OCI-M2 (cell line): Measurements from ENCODE around the gene LCE1D.

ENCODE experiments used
- DNase-seq: peaks from one replicate; lab custom pipeline; 2025; ENCODE audit not compliant: unreplicated experiment; lab: John Stamatoyannopoulos, UW

Gene LCE1D

DNA sequence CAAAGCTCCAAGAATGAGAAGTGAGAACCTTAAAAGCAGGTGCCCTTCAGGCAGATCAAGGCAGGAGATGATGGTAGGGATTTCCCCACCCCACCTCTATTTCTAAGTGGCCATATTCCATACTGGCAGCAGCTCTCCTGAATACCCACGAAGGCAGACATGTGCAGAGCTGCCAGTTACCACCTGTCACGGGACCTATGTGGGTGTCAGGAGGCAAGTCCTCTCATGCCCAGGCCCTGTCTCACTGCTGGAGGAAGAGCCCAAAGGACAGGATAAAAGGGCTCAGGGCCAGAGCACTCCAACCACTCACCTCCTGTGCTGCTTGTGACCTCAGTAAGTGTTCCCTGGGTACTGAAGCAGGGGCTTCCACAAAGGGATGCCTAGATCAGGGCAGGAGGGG is 14.5 kb downstream of the LCE1D start:
- no peak for DNase-seq

DNA sequence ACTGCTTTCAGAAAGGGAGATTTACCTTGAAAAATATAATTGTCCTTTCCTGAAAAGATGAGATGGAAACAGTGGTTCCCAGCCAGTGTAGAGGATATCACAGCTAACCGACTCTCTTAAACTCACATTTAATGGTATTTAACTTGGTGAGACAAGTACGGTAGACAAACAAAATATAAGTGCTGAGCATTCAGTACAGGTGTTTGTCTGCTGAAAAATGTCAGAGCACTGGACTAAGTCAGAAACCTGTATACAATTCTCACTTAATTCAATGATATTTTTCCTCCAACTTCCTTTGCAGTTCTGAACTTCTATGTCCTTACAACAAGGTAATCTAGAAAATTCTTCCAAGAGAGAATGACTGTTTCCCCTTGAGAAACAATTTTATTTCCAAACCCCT is 15.2 kb downstream of the LCE1D start, which contains the start of gene LCE1B:
TSS of gene LCE1B (plus strand) at position 301 of the 400 bp plus-strand sequence. CDS start 476 bp downstream, outside the sequence.
- DNase-seq: no peak

DNA sequence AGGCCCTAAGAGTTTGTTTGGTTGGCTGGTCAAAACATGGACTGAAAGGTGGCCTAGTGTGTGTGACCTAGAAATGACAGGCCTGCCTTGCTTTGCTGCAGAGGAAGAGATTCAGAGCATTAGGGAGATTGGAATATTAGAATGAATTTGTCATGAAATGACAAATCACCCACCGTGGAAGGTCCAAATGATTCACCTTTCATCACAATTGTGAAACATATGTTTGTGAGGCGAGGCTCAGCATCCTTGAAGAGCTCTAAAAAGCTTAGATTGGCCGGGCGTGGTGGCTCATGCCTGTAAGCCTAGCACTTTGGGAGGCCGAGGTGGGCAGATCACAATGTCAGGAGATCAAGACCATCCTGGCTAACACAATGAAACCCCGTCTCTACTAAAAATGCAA is 20.8 kb downstream of the LCE1D start:
- no peak for DNase-seq

DNA sequence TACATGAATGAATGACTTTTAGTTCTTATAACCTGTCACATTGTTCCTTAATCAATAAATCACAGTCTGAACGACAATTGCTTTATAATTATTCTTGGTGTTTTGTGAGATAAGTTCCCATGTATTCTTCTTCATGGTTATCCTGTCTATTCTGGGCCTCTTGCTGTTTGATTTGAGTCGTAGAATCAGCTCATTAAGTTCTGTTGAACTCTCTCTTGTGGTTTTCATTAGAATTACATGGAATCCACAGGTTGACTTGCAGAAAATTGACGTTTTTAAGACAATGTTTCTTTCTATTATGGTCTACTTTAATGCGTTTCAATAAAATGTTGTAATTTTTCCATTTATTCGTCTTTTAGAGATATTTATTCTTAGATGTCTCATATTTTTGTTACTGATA is 26.8 kb downstream of the LCE1D start:
- no peak for DNase-seq

DNA sequence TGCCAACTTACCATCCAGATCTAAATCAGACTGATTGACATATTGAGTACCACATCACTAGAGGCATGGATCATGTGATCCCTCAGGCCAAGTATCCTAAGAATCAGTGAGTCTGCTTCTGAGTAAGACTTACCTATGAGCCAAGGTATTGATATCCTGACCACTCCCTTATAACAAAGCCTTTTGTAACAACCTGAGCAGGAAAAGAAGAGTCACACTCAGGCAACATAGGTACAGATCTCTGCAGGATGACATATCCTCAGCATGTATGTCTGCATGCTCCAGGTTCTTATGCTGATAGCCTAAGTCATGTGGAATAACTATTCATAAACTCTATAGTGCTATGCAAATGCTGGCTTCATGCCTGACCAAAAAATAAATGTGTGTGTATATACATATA is 28.4 kb downstream of the LCE1D start:
- no peak for DNase-seq

DNA sequence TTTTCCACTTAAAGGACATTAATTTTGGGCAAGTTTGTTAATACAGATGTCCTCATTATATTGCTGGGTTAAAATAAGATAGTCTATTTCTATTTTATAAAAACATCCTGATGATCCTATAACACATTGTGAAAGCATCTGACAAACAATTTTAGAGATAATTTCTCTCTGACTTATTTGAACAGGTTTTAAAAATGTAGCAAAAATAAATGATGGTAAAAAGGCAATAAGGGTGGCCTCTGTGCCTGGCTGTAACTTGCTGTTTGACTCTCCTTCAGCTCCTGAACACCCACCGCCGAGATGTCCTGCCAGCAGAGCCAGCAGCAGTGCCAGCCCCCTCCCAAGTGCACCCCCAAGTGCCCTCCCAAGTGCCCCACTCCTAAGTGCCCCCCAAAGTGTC is 30.7 kb downstream of the LCE1D start, which contains the start of gene LCE1A:
TSS of gene LCE1A (plus strand) at position 301 of the 400 bp plus-strand sequence. CDS start at position 301, 0 bp downstream.
- DNase-seq: no peak

DNA sequence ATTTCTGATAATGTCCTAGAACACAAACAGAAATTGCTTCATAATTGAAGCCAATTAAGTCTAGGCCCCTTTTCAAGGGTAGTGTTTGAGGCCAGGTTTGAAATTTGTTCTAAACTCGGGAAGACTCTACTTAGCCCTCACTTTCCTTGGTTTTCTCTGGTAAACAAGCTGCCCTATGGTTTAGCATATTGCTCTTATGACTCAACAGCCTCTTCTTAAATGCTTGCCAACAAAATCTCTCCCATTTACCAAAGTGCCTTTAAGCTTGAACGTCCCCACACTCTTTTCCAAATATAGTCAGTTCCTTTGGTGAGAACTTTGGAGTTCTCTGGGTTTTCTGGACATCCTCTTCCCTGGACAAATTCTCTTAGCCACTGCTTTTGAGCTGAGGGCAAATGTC is 40.3 kb downstream of the LCE1D start:
- DNase-seq: no peak

DNA sequence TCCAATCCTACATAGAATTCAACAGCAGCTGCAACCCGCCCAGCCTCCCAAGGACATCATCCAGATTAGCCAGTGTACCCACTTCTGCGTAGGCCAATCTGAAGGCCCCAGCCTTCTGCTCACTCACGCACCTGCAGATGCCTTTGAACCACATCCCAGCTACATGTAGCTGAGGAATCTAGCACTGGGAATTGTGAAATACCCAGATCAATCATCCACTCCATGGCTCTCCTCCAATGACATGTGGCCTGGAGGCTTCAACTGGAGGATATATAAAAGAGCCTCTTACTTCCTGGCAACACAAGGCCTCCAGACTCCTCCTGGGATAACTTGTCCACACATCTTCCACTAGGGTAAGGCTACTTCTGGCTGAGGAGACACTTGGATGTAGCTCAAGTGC is 46.0 kb downstream of the LCE1D start, which contains the start of gene LCE6A:
TSS of gene LCE6A (plus strand) at position 301 of the 400 bp plus-strand sequence. CDS start 665 bp downstream, outside the sequence.
- no peak for DNase-seq
